Measurements from ENCODE around the gene LY6G6F. TPM values are rescaled to one million over a fixed set of nuclear protein-coding genes. Genes with fewer than 3 reads are reported as not detected.

Gene LY6G6F
- not detected in 2 replicates for polyA plus RNA-seq (2013)

- DNase-seq = no peak
- Histone ChIP-seq H3K79me1 (ENCODE audit: low read length) (peaks cover 6% of the 10 kb centered on the region), H3K36me3 (ENCODE audit: control insufficient read depth in 1 of 2, insufficient read depth in 2 of 2, low read length in 2 of 2) (no peaks in the 10 kb centered on the region), H3K27ac (ENCODE audit: low read depth, low read length) (no peak within 1 kb of the TSS), H4K91ac (ENCODE audit: low read depth, low read length) (no peak within 1 kb of the TSS), H4K12ac (ENCODE audit: low read depth, low read length) (no peak within 1 kb of the TSS), H2BK12ac (ENCODE audit: low read length) (no peak within 1 kb of the TSS), H2BK5ac (ENCODE audit: low read depth, low read length, poor library complexity) (no peak within 1 kb of the TSS), H3K4me3 (ENCODE audit: low read depth, low read length) (no peak within 1 kb of the TSS), H3K27me3 (ENCODE audit: insufficient read depth, low read length) (no peaks in the 10 kb centered on the region), H3K23ac (ENCODE audit: low read length) (no peak within 1 kb of the TSS), H3K4me2 (ENCODE audit: low read length) (no peak within 1 kb of the TSS), H2AFZ (ENCODE audit: insufficient read depth, low read length, poor library complexity) (no peak within 1 kb of the TSS), H3K14ac (ENCODE audit: low read length) (no peak within 1 kb of the TSS), H4K8ac (ENCODE audit: low read depth, low read length) (no peak within 1 kb of the TSS), H3K18ac (ENCODE audit: low read length) (no peak within 1 kb of the TSS), H3K4me1 (ENCODE audit: control insufficient read depth in 1 of 2, insufficient read depth in 2 of 2, low read length in 2 of 2) (peaks cover 5 to 7% of the 10 kb centered on the region in 2 experiments), H3K4ac (ENCODE audit: low read depth, low read length) (no peak within 1 kb of the TSS), H2AK5ac (ENCODE audit: low read length) (no peak within 1 kb of the TSS), H2BK120ac (ENCODE audit: insufficient read depth, low read length, poor library complexity) (no peak within 1 kb of the TSS), H3K9ac (ENCODE audit: low read length) (no peak within 1 kb of the TSS), H3K9me3 (ENCODE audit: insufficient read depth, low read depth, low read length) (peaks cover 2% of the 10 kb centered on the region), H3K79me2 (ENCODE audit: control insufficient read depth, insufficient read depth, low read length, poor library complexity) (peaks cover 6% of the 10 kb centered on the region)
- WGBS (ENCODE audit: extremely low coverage, insufficient coverage, insufficient read length) = no CpG with 5 or more reads among the region's 3 CpGs
Observed at GRCh38 chr6:31706599-31706998, at the start of gene LY6G6F. Gene LY6G6F, plus strand, starts transcription at chr6:31706866. Its CDS starts 41 bp downstream, at chr6:31706907.

GRCh38 chr6:31657406-31658157 lies 49.1 kb upstream of the LY6G6F start:
- H3K23ac ChIP-seq (ENCODE audit: low read length) = no peak overlapping the region
- H3K27ac ChIP-seq (ENCODE audit: low read depth, low read length) = no peak overlapping the region
- H3K79me1 ChIP-seq (ENCODE audit: low read length) = peaks cover 14% of the 10 kb centered on the region
- no peak overlapping the region for H2BK5ac ChIP-seq (ENCODE audit: low read depth, low read length, poor library complexity)
- H3K9me3 ChIP-seq (ENCODE audit: insufficient read depth, low read depth, low read length) = no peaks in the 10 kb centered on the region
- no peak overlapping the region for H3K9ac ChIP-seq (ENCODE audit: low read length)
- H3K36me3 ChIP-seq (ENCODE audit: control insufficient read depth in 1 of 2, insufficient read depth in 2 of 2, low read length in 2 of 2) = peaks cover 15 to 20% of the 10 kb centered on the region in 2 experiments
- no peak overlapping the region for H2AFZ ChIP-seq (ENCODE audit: insufficient read depth, low read length, poor library complexity)
- H4K91ac ChIP-seq (ENCODE audit: low read depth, low read length) = no peak overlapping the region
- DNase-seq = no peak
- no peak overlapping the region for H2AK5ac ChIP-seq (ENCODE audit: low read length)
- H3K79me2 ChIP-seq (ENCODE audit: control insufficient read depth, insufficient read depth, low read length, poor library complexity) = peaks cover 14% of the 10 kb centered on the region
- no peaks in the 10 kb centered on the region for H3K27me3 ChIP-seq (ENCODE audit: insufficient read depth, low read length)
- WGBS (ENCODE audit: extremely low coverage, insufficient coverage, insufficient read length) = no CpG with 5 or more reads among the region's 6 CpGs
- H3K4me1 ChIP-seq (ENCODE audit: control insufficient read depth in 1 of 2, insufficient read depth in 2 of 2, low read length in 2 of 2) = peaks cover 11 to 19% of the 10 kb centered on the region in 2 experiments
- no peak overlapping the region for H3K4me3 ChIP-seq (ENCODE audit: low read depth, low read length)
- no peak overlapping the region for H4K8ac ChIP-seq (ENCODE audit: low read depth, low read length)
- no peak overlapping the region for H3K18ac ChIP-seq (ENCODE audit: low read length)
- no peak overlapping the region for H3K4ac ChIP-seq (ENCODE audit: low read depth, low read length)
- no peak overlapping the region for H3K14ac ChIP-seq (ENCODE audit: low read length)
- H2BK12ac ChIP-seq (ENCODE audit: low read length) = no peak overlapping the region
- no peak overlapping the region for H4K12ac ChIP-seq (ENCODE audit: low read depth, low read length)
- no peak overlapping the region for H3K4me2 ChIP-seq (ENCODE audit: low read length)
- H2BK120ac ChIP-seq (ENCODE audit: insufficient read depth, low read length, poor library complexity) = no peak overlapping the region

GRCh38 chr6:31658158-31658688 lies 48.4 kb upstream of the LY6G6F start:
- Histone ChIP-seq H2BK5ac (ENCODE audit: low read depth, low read length, poor library complexity) (no peak overlapping the region), H3K79me2 (ENCODE audit: control insufficient read depth, insufficient read depth, low read length, poor library complexity) (peaks cover 14% of the 10 kb centered on the region), H3K27ac (ENCODE audit: low read depth, low read length) (no peak overlapping the region), H3K4me2 (ENCODE audit: low read length) (no peak overlapping the region), H2BK120ac (ENCODE audit: insufficient read depth, low read length, poor library complexity) (no peak overlapping the region), H4K12ac (ENCODE audit: low read depth, low read length) (no peak overlapping the region), H4K91ac (ENCODE audit: low read depth, low read length) (no peak overlapping the region), H4K8ac (ENCODE audit: low read depth, low read length) (no peak overlapping the region), H2AFZ (ENCODE audit: insufficient read depth, low read length, poor library complexity) (no peak overlapping the region), H3K9me3 (ENCODE audit: insufficient read depth, low read depth, low read length) (no peaks in the 10 kb centered on the region), H3K4me1 (ENCODE audit: control insufficient read depth in 1 of 2, insufficient read depth in 2 of 2, low read length in 2 of 2) (peaks cover 11 to 19% of the 10 kb centered on the region in 2 experiments), H2BK12ac (ENCODE audit: low read length) (no peak overlapping the region), H3K23ac (ENCODE audit: low read length) (no peak overlapping the region), H3K9ac (ENCODE audit: low read length) (no peak overlapping the region), H3K27me3 (ENCODE audit: insufficient read depth, low read length) (no peaks in the 10 kb centered on the region), H3K4me3 (ENCODE audit: low read depth, low read length) (no peak overlapping the region), H3K36me3 (ENCODE audit: control insufficient read depth in 1 of 2, insufficient read depth in 2 of 2, low read length in 2 of 2) (peaks cover 15 to 21% of the 10 kb centered on the region in 2 experiments), H2AK5ac (ENCODE audit: low read length) (no peak overlapping the region), H3K18ac (ENCODE audit: low read length) (no peak overlapping the region), H3K4ac (ENCODE audit: low read depth, low read length) (no peak overlapping the region), H3K14ac (ENCODE audit: low read length) (no peak overlapping the region), H3K79me1 (ENCODE audit: low read length) (peaks cover 9% of the 10 kb centered on the region)
- no peak for DNase-seq
- no CpG with 5 or more reads among the region's 4 CpGs for WGBS (ENCODE audit: extremely low coverage, insufficient coverage, insufficient read length)

GRCh38 chr6:31658983-31659648 lies 47.5 kb upstream of the LY6G6F start:
- no peak overlapping the region for H2BK12ac ChIP-seq (ENCODE audit: low read length)
- H3K14ac ChIP-seq (ENCODE audit: low read length) = no peak overlapping the region
- WGBS (ENCODE audit: extremely low coverage, insufficient coverage, insufficient read length) = no CpG with 5 or more reads among the region's 13 CpGs

More at GRCh38 chr6:31658983-31659648, 47.5 kb upstream of the LY6G6F start:
- DNase-seq = no peak
- H3K9ac ChIP-seq (ENCODE audit: low read length) = no peak overlapping the region
- peaks cover 9% of the 10 kb centered on the region for H3K79me1 ChIP-seq (ENCODE audit: low read length)
- H3K9me3 ChIP-seq (ENCODE audit: insufficient read depth, low read depth, low read length) = no peaks in the 10 kb centered on the region
- H3K23ac ChIP-seq (ENCODE audit: low read length) = no peak overlapping the region
- no peak overlapping the region for H3K27ac ChIP-seq (ENCODE audit: low read depth, low read length)
- no peak overlapping the region for H3K4me3 ChIP-seq (ENCODE audit: low read depth, low read length)
- H2AFZ ChIP-seq (ENCODE audit: insufficient read depth, low read length, poor library complexity) = no peak overlapping the region
- H3K18ac ChIP-seq (ENCODE audit: low read length) = no peak overlapping the region
- no peak overlapping the region for H4K91ac ChIP-seq (ENCODE audit: low read depth, low read length)
- H3K4me2 ChIP-seq (ENCODE audit: low read length) = peak overlapping the region; percentile 84
- H4K8ac ChIP-seq (ENCODE audit: low read depth, low read length) = no peak overlapping the region
- no peak overlapping the region for H2BK120ac ChIP-seq (ENCODE audit: insufficient read depth, low read length, poor library complexity)
- no peaks in the 10 kb centered on the region for H3K27me3 ChIP-seq (ENCODE audit: insufficient read depth, low read length)
- H3K4ac ChIP-seq (ENCODE audit: low read depth, low read length) = peak overlapping the region; percentile 54
- H3K36me3 ChIP-seq (ENCODE audit: control insufficient read depth in 1 of 2, insufficient read depth in 2 of 2, low read length in 2 of 2) = peaks cover 18 to 25% of the 10 kb centered on the region in 2 experiments
- no peak overlapping the region for H2AK5ac ChIP-seq (ENCODE audit: low read length)
- peaks cover 15% of the 10 kb centered on the region for H3K79me2 ChIP-seq (ENCODE audit: control insufficient read depth, insufficient read depth, low read length, poor library complexity)
- no peak overlapping the region for H4K12ac ChIP-seq (ENCODE audit: low read depth, low read length)
- H3K4me1 ChIP-seq (ENCODE audit: control insufficient read depth in 1 of 2, insufficient read depth in 2 of 2, low read length in 2 of 2) = peaks cover 15 to 23% of the 10 kb centered on the region in 2 experiments
- H2BK5ac ChIP-seq (ENCODE audit: low read depth, low read length, poor library complexity) = no peak overlapping the region

Measured in trophoblast cell (in vitro differentiated cells and primary cell).